HepG2 (cell line): ENCODE results near the gene UBTF. TPM values are rescaled to one million over a fixed set of nuclear protein-coding genes. Genes with fewer than 3 reads are reported as not detected.
A peak's percentile ranks its signal among the peaks of the same experiment; 100 is the strongest.

Experiments
- ELK4 ChIP-seq: sonication (generic); formaldehyde crosslinking; IDR thresholded peaks from 2 replicates; pipeline ENCODE4 v1.9.0; 2021; ENCODE audit warnings: missing genetic modification reagents, borderline replicate concordance
- MEIS1 ChIP-seq: sonication (generic); formaldehyde crosslinking; IDR thresholded peaks from 2 replicates; pipeline ENCODE4 v1.9.0; 2021; ENCODE audit warnings: mild to moderate bottlenecking, missing genetic modification reagents, moderate library complexity, borderline replicate concordance
- MIER2 ChIP-seq: IDR thresholded peaks from 2 replicates; pipeline ENCODE4 v1.6.1; 2016; ENCODE audit warnings: missing biosample characterization, missing genetic modification reagents
- PAWR ChIP-seq: sonication (generic); formaldehyde crosslinking; IDR thresholded peaks from 2 replicates; pipeline ENCODE4 v1.4.0; 2020; ENCODE audit warnings: missing genetic modification reagents, mild to moderate bottlenecking, borderline replicate concordance
- SRSF4 ChIP-seq: fragments of 200-400 bp; formaldehyde crosslinking; IDR thresholded peaks from one replicate; pipeline ENCODE4 v1.6.1; 2018; ENCODE audit warnings: mild to moderate bottlenecking, low read depth, low read length, moderate library complexity; ENCODE audit not compliant: poor library complexity, severe bottlenecking
- TERF1 ChIP-seq: sonication (generic); formaldehyde crosslinking; IDR thresholded peaks from 2 replicates; pipeline ENCODE4 v1.8.0; 2022; ENCODE audit warnings: mild to moderate bottlenecking, missing genetic modification reagents, moderate library complexity
- ZBTB43 ChIP-seq: sonication (generic); formaldehyde crosslinking; conservative IDR thresholded peaks from 2 replicates; pipeline ENCODE4 v1.4.0; 2020; ENCODE audit warnings: missing genetic modification reagents
- ZFP37 ChIP-seq: sonication (generic); formaldehyde crosslinking; IDR thresholded peaks from 2 replicates; pipeline ENCODE4 v1.4.0; 2020; ENCODE audit warnings: missing genetic modification reagents, borderline replicate concordance
- ZNF18 ChIP-seq: sonication (generic); formaldehyde crosslinking; IDR thresholded peaks from 2 replicates; pipeline ENCODE4 v1.8.0; 2022; ENCODE audit warnings: mild to moderate bottlenecking, missing genetic modification reagents; ENCODE audit not compliant: insufficient replicate concordance
- ZNF687 ChIP-seq: sonication (generic); formaldehyde crosslinking; IDR thresholded peaks from 2 replicates; pipeline ENCODE4 v1.5.1; 2020; ENCODE audit warnings: mild to moderate bottlenecking, missing genetic modification reagents, moderate library complexity
- ZNF691 ChIP-seq: sonication (generic); formaldehyde crosslinking; IDR thresholded peaks from 2 replicates; pipeline ENCODE4 v1.4.0; 2020; ENCODE audit warnings: missing genetic modification reagents, low read depth, mild to moderate bottlenecking, borderline replicate concordance
- ZNF710 ChIP-seq: sonication (generic); formaldehyde crosslinking; IDR thresholded peaks from 2 replicates; pipeline ENCODE4 v1.5.0; 2020; ENCODE audit warnings: mild to moderate bottlenecking, missing genetic modification reagents, borderline replicate concordance
- ZNF775 ChIP-seq: sonication (generic); formaldehyde crosslinking; IDR thresholded peaks from 2 replicates; pipeline ENCODE4 v1.4.0; 2020; ENCODE audit warnings: missing genetic modification reagents, mild to moderate bottlenecking, moderate library complexity, borderline replicate concordance
- polyA plus RNA-seq, 8 experiments: library from polyadenylated mRNA; depleted of rRNA in 3 of 8; stranded (reverse) in 7 of 8; unstranded in 1 of 8; fragments of >200 nt; fragmentation: Illumina TruSeq in 4 of 8; extraction: Trizol in 4 of 8; gene quantifications; 2 replicates each; pipeline versions ENCODE4 v1.2.1 to v1.2.3, GENCODE V29; 2011 to 2016; ENCODE audit warnings: low read depth in 4 of 8, missing spikeins in 1 of 8, mixed read lengths in 1 of 8; ENCODE audit not compliant: insufficient read depth in 1 of 8
- total RNA-seq, 5 experiments: library from RNA; depleted of rRNA; stranded (reverse); fragments of >200 nt; fragmentation: Illumina TruSeq; extraction: Trizol; gene quantifications; 2 replicates each; pipeline ENCODE4 v1.2.3, GENCODE V29; 2016; ENCODE audit warnings: low read depth in 1 of 5

UBTF gene
- total and polyA plus RNA-seq, 2 of the 13 experiments (the other 11 are each of a cell fraction or from before 2014, with no cell fraction given), result 15.2 to 60.9 TPM

GRCh38 chr17:44199553-44200477 is 19.7 kb downstream of the UBTF start, which contains the start of gene ATXN7L3 (continued):
- TF ChIP-seq ZNF18 (CRISPR knock-in tag) (peak; percentile 22), ZNF775 (CRISPR knock-in tag) (no peak), ELK4 (no peak), PAWR (CRISPR knock-in tag) (no peak), SRSF4 (no peak), ZFP37 (CRISPR knock-in tag) (0 out of 2 replicates have a peak, but pooled peaks have one; percentile 11), MEIS1 (CRISPR knock-in tag) (no peak; the same call in 1 of the 2 replicates), ZBTB43 (CRISPR knock-in tag) (0 out of 2 replicates have a peak, but pooled peaks have one; percentile 23), MIER2 (CRISPR knock-in tag) (no peak), ZNF687 (CRISPR knock-in tag) (no peak), TERF1 (CRISPR knock-in tag) (no peak), ZNF710 (CRISPR knock-in tag) (no peak), ZNF691 (CRISPR knock-in tag) (no peak)
